Activated CD4-positive, alpha-beta memory T cell treated with anti-CD3 and anti-CD28 coated beads, Interleukin-2, amount 10 ng/mL, durations not matched to agents 7 days and 5 days (primary cell): ENCODE data around the gene CMSS1. TPM values are rescaled to one million over a fixed set of nuclear protein-coding genes. Genes with fewer than 3 reads are reported as not detected.

Experiments used
- CTCF ChIA-PET: fragments of 350-600 bp; sonication (Branson Sonifier 250); formaldehyde crosslinking; loops from one replicate; lab custom pipeline; 2021; ENCODE audit warnings: antibody characterized with exemption, inconsistent platforms; lab: Charles Lee
- POLR2A ChIA-PET: fragments of 350-600 bp; sonication (Branson Sonifier 250); formaldehyde crosslinking; loops from one replicate; lab custom pipeline; 2021; ENCODE audit warnings: antibody characterized with exemption; lab: Charles Lee
- DNase-seq: peaks from one replicate; pipeline ENCODE4 v3.0.0-alpha.2; 2020
- H3K27ac Mint-ChIP-seq: one replicate; pipeline ENCODE4 v1.8.0; 2021; ENCODE audit warnings: mild to moderate bottlenecking, mixed read lengths
- H3K27me3 Mint-ChIP-seq: one replicate; pipeline ENCODE4 v1.8.0; 2021; ENCODE audit warnings: mixed read lengths
- H3K36me3 Mint-ChIP-seq: one replicate; pipeline ENCODE4 v1.8.0; 2021; ENCODE audit warnings: low read depth, mixed read lengths
- H3K4me1 Mint-ChIP-seq: one replicate; pipeline ENCODE4 v1.8.0; 2021; ENCODE audit warnings: mixed read lengths
- H3K4me3 Mint-ChIP-seq: one replicate; pipeline ENCODE4 v1.8.0; 2021; ENCODE audit warnings: mild to moderate bottlenecking, mixed read lengths
- H3K9me3 Mint-ChIP-seq: one replicate; pipeline ENCODE4 v1.8.0; 2021; ENCODE audit warnings: mixed read lengths
- total RNA-seq, 2 experiments: library from RNA; stranded (reverse); gene quantifications; one replicate each; pipeline ENCODE4 v1.2.3, GENCODE V29; 2021

Gene CMSS1
- total RNA-seq, 2 experiments from 2014 or later: 28.0 to 31.0 TPM

- Mint-ChIP-seq H3K27me3 (no peaks in the 10 kb centered on the region), H3K9me3 (no peaks in the 10 kb centered on the region), H3K27ac (no peak overlapping the region), H3K4me3 (no peak overlapping the region), H3K4me1 (peaks cover 9% of the 10 kb centered on the region), H3K36me3 (no peaks in the 10 kb centered on the region)
- ChIA-PET POLR2A (no interaction called here), CTCF (no interaction called here)
- DNase-seq: no peak
Measured at GRCh38 chr3:99903869-99904268, 86.2 kb downstream of the CMSS1 start.

GRCh38 chr3:99907959-99908544, 90.4 kb downstream of the CMSS1 start:
- Mint-ChIP-seq H3K27me3 (no peaks in the 10 kb centered on the region), H3K4me1 (peaks cover 4% of the 10 kb centered on the region), H3K27ac (no peak overlapping the region), H3K9me3 (no peaks in the 10 kb centered on the region), H3K4me3 (no peak overlapping the region), H3K36me3 (no peaks in the 10 kb centered on the region)
- ChIA-PET CTCF (no interaction called here), POLR2A (no interaction called here)
- no peak for DNase-seq

DNA sequence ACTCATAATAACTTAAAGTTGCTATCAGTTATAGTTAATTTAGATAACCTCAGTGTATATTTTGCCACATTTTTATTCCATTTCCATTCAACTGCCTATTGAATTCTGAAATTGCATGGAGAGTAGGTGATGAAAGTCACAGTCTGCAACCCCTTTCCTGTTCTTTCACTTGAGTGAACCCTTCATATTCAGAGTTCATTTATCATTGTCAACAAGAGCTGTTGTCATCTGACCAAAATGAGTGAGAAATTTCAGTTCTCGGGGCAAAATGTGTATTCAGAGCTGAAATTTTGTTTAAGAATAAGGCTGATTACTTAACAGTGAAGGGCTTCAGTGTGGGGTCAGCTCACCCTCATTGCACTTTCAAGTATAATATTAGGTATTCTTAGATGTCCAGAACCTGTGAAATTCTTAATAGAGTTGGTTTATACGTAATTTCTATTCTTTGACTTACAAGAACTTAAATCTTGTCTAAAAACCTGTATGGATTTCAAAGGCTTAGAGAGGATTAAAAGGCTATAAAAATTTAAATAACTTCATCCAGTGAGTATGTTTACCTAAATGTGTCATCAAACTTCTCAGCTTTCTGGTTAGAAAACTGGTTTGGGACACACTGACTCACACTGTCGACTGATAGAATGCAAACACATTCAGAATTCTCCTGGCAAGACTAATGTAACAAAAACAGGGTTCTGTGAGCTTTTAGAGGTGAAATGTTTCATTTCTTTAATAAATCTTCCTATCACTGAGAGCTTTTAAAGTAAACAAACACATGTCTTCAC, 92.2 kb downstream of the CMSS1 start:
- Mint-ChIP-seq H3K4me3 (no peak overlapping the region), H3K27me3 (no peaks in the 10 kb centered on the region), H3K27ac (no peak overlapping the region), H3K36me3 (no peaks in the 10 kb centered on the region), H3K4me1 (no peaks in the 10 kb centered on the region), H3K9me3 (no peaks in the 10 kb centered on the region)
- CTCF ChIA-PET: no interaction called here
- POLR2A ChIA-PET: no interaction called here
- DNase-seq: no peak

DNA sequence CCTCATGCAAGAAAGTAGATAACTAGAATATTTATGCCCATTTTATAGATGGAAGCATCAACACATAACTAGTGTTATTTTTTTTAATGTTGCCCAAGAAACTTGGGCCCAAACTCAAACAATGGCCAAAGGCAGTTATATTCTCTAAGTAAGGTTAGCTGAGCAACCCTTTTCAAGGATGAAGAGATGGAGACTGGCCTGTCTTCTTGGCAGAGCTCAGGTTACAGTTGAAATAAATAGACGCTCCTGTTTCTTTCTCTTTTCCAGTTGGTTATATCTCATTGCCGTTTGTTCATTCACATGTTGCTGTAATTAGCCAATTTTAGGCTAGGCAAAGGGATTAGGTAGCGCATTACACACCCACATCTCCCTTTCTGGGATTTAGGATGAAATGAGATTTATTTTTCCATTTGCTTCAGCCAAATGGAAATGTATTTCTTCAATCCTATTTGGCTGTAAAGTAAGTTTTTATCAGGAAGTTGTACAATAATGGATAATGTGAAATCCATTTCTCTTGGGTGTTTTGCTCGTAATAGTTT, 93.2 kb downstream of the CMSS1 start:
- Mint-ChIP-seq H3K9me3 (no peaks in the 10 kb centered on the region), H3K27ac (no peak overlapping the region), H3K36me3 (no peaks in the 10 kb centered on the region), H3K4me3 (no peak overlapping the region), H3K27me3 (no peaks in the 10 kb centered on the region), H3K4me1 (no peaks in the 10 kb centered on the region)
- ChIA-PET CTCF (no interaction called here), POLR2A (no interaction called here)
- no peak for DNase-seq

DNA sequence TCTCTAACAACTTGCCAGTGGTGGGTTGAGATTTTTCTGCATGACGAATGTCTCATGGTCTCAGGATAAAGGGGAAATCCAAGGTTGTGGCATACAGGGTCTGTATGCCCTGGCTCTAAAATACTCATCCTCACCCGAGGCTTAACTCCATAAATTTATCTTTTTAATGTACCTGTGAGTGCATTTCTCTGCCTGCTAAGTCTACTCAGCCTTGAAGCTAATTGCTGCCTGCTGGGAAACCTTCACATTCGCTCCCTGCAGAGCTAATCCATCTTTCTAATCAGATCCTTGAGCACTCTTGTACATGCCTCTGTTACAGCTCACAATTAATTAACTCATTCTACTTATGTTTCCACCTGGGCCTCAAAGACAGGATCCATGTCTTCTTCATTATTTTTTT, 93.8 kb downstream of the CMSS1 start:
- POLR2A ChIA-PET: no interaction called here
- H3K4me3 Mint-ChIP-seq: no peak overlapping the region
- DNase-seq: no peak
- no peaks in the 10 kb centered on the region for H3K36me3 Mint-ChIP-seq
- no peak overlapping the region for H3K27ac Mint-ChIP-seq
- H3K4me1 Mint-ChIP-seq: no peaks in the 10 kb centered on the region
- H3K27me3 Mint-ChIP-seq: no peaks in the 10 kb centered on the region
- no peaks in the 10 kb centered on the region for H3K9me3 Mint-ChIP-seq
- CTCF ChIA-PET: no interaction called here

GRCh38 chr3:99915906-99916432, 98.3 kb downstream of the CMSS1 start:
- ChIA-PET CTCF (no interaction called here), POLR2A (no interaction called here)
- Mint-ChIP-seq H3K4me3 (no peak overlapping the region), H3K27ac (no peak overlapping the region), H3K4me1 (peaks cover 5% of the 10 kb centered on the region), H3K36me3 (no peaks in the 10 kb centered on the region), H3K27me3 (no peaks in the 10 kb centered on the region), H3K9me3 (no peaks in the 10 kb centered on the region)
- DNase-seq: no peak

- Mint-ChIP-seq H3K27ac (no peak overlapping the region), H3K27me3 (no peaks in the 10 kb centered on the region), H3K4me3 (no peak overlapping the region), H3K9me3 (no peaks in the 10 kb centered on the region), H3K36me3 (peaks cover 3% of the 10 kb centered on the region), H3K4me1 (peaks cover 9% of the 10 kb centered on the region)
- DNase-seq: no peak
- POLR2A ChIA-PET: no interaction called here
- CTCF ChIA-PET: interaction anchor here (0.6 kb wide), 1 partner anchor 17 kb away, joined by 5 read pairs; no protein-coding TSS in a partner anchor
Measured at GRCh38 chr3:99918715-99919114, 101.1 kb downstream of the CMSS1 start.

DNA sequence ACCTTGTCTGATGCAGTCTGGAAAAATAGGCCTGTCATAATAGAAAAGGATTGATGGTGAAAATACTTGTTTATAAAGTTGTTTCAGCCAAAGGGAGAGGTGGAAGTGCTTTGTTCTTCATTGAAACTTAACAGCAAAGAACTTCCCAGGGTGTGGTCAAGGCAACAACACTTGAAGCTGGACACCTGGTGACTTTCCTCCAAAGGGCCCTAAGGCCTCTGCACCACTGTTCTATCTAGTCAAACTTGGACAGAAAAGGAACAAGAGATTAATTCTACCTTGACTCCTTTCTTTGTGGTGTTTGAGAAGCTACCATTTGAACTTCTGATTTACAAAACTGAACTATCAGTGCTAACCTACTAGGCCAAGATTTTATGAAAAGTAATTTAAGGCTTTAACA, 102.0 kb downstream of the CMSS1 start:
- Mint-ChIP-seq H3K4me1 (peaks cover 9% of the 10 kb centered on the region), H3K27me3 (no peaks in the 10 kb centered on the region), H3K4me3 (no peak overlapping the region), H3K27ac (no peak overlapping the region), H3K36me3 (peaks cover 3% of the 10 kb centered on the region), H3K9me3 (no peaks in the 10 kb centered on the region)
- no peak for DNase-seq
- ChIA-PET POLR2A (no interaction called here), CTCF (no interaction called here)

GRCh38 chr3:99920481-99921376, 103.1 kb downstream of the CMSS1 start:
- no peak overlapping the region for H3K4me3 Mint-ChIP-seq
- CTCF ChIA-PET: no interaction called here
- peaks cover 9% of the 10 kb centered on the region for H3K4me1 Mint-ChIP-seq
- H3K36me3 Mint-ChIP-seq: peaks cover 3% of the 10 kb centered on the region
- no peak overlapping the region for H3K27ac Mint-ChIP-seq
- H3K9me3 Mint-ChIP-seq: no peaks in the 10 kb centered on the region
- POLR2A ChIA-PET: no interaction called here
- H3K27me3 Mint-ChIP-seq: no peaks in the 10 kb centered on the region
- no peak for DNase-seq

DNA sequence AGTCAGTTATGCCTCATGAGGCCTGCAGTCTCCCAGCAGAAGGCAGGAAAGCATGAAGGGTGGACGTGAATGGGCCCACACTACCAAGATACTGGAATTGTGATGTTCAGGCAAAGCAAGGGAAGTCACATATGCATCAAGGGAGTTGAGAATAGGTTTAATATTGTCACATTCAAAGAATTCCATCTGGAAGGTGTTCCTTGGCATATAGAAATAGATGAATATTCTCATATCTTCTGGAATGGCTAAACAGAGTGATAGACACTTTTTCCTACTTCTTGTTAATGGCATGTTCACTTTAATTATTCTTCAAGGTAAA, 103.7 kb downstream of the CMSS1 start:
- CTCF ChIA-PET: no interaction called here
- no peak overlapping the region for H3K4me3 Mint-ChIP-seq
- POLR2A ChIA-PET: no interaction called here
- H3K27ac Mint-ChIP-seq: no peak overlapping the region
- no peak for DNase-seq
- no peaks in the 10 kb centered on the region for H3K27me3 Mint-ChIP-seq
- H3K9me3 Mint-ChIP-seq: no peaks in the 10 kb centered on the region
- H3K36me3 Mint-ChIP-seq: peaks cover 3% of the 10 kb centered on the region
- peaks cover 9% of the 10 kb centered on the region for H3K4me1 Mint-ChIP-seq

- Mint-ChIP-seq H3K4me1 (peaks cover 9% of the 10 kb centered on the region), H3K4me3 (no peak overlapping the region), H3K36me3 (peaks cover 3% of the 10 kb centered on the region), H3K27ac (no peak overlapping the region), H3K9me3 (no peaks in the 10 kb centered on the region), H3K27me3 (no peaks in the 10 kb centered on the region)
- ChIA-PET POLR2A (no interaction called here), CTCF (no interaction called here)
- DNase-seq: no peak
Measured at GRCh38 chr3:99921986-99922385, 104.3 kb downstream of the CMSS1 start.

DNA sequence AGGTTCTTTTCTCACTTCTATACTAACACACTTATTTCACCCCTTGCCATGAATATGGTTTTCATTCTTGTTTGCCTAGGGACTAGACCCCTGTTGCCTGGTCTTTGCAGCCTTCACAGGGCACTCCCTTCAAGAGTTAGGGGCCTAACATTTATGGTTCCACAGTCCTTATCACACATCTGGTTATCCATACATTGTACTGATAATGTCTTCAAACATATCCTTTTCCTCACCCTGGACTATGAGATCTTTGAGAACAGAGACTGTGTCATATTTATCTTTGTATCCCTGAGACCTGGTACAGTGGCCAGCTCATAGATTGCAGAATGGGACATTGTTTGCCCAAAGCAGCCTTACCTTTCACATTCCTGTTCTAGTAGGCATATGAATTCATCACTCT, 106.2 kb downstream of the CMSS1 start:
- Mint-ChIP-seq H3K27me3 (no peaks in the 10 kb centered on the region), H3K4me1 (peaks cover 9% of the 10 kb centered on the region), H3K27ac (no peak overlapping the region), H3K36me3 (peaks cover 3% of the 10 kb centered on the region), H3K9me3 (no peaks in the 10 kb centered on the region), H3K4me3 (no peak overlapping the region)
- ChIA-PET CTCF (no interaction called here), POLR2A (no interaction called here)
- DNase-seq: no peak

DNA sequence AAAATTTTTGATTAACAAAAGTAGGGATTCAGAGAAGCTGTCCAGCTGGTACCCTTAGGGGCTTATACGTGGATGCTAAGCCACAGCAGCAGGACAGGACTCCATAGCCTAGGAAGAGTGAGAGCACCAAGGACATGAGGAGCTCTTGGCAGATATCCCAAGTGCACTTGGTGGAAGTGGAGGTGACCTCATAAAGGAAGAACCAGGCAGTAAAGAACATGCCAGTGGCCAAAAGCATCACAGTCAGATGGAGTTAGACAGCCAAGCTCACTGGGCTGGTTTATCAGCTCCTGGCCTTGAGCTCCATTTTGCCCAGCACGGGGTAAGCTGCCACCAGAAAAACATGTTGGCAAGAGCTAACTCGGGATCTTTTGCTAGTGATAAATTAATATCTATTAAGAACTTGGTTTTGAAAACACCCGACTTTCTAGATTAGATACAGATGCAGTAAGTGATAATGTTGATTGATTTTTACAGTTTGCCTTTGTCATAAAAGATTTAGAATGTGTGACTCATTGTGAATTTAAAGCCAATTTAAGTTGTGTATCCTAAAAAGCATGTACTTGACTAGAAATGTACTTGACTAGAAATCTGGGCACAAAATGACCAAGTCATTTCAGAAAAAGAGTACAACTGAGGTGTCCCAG, 108.0 kb downstream of the CMSS1 start:
- Mint-ChIP-seq H3K27ac (no peak overlapping the region), H3K9me3 (no peaks in the 10 kb centered on the region)
- CTCF ChIA-PET: no interaction called here

More for the DNA sequence above, 108.0 kb downstream of the CMSS1 start:
- peaks cover 3% of the 10 kb centered on the region for H3K36me3 Mint-ChIP-seq
- POLR2A ChIA-PET: no interaction called here
- H3K27me3 Mint-ChIP-seq: no peaks in the 10 kb centered on the region
- DNase-seq: no peak
- H3K4me3 Mint-ChIP-seq: no peak overlapping the region
- peaks cover 6% of the 10 kb centered on the region for H3K4me1 Mint-ChIP-seq
